GM18505 (cell line): ENCODE data around the gene CSF1R.

Source experiments
- ATAC-seq: cut with Tn5 transposase; IDR thresholded peaks from one replicate; pipeline ENCODE4 v1.9.1; 2021; ENCODE audit not compliant: unreplicated experiment
- POLR2A ChIP-seq: IDR thresholded peaks from 4 replicates; pipeline ENCODE4 v1.6.1; 2011; ENCODE audit warnings: borderline replicate concordance; ENCODE audit not compliant: insufficient read depth, insufficient read length; ENCODE audit errors: extremely low read depth

The CSF1R gene

GRCh38 chr5:150022158-150022531, 64.2 kb downstream of the CSF1R start:
- ATAC-seq: no peak
- TF ChIP-seq POLR2A: no peak

GRCh38 chr5:150021491-150022157, 64.7 kb downstream of the CSF1R start:
- ATAC-seq: no peak
- no peak for TF ChIP-seq POLR2A

- ATAC-seq: no peak
- no peak for TF ChIP-seq POLR2A
These were observed 66.1 kb downstream of the CSF1R start for GRCh38 chr5:150020249-150020648.

GRCh38 chr5:150017226-150018005, 68.9 kb downstream of the CSF1R start:
- ATAC-seq: no peak
- no peak for TF ChIP-seq POLR2A

- ATAC-seq: no peak
- TF ChIP-seq POLR2A: no peak
These were observed 69.8 kb downstream of the CSF1R start for GRCh38 chr5:150016537-150016936.

- no peak for ATAC-seq
- TF ChIP-seq POLR2A: no peak
These were observed 70.9 kb downstream of the CSF1R start for GRCh38 chr5:150015415-150015814.

- TF ChIP-seq POLR2A: no peak
- ATAC-seq: no peak
These were observed 71.9 kb downstream of the CSF1R start for GRCh38 chr5:150014456-150014855.

- ATAC-seq: no peak
- TF ChIP-seq POLR2A: no peak
These were observed 72.4 kb downstream of the CSF1R start for GRCh38 chr5:150013931-150014330.

- ATAC-seq: no peak
- no peak for TF ChIP-seq POLR2A
These were observed 76.5 kb downstream of the CSF1R start for GRCh38 chr5:150009671-150010387.

GRCh38 chr5:150007050-150007449, 79.3 kb downstream of the CSF1R start:
- no peak for ATAC-seq

GRCh38 chr5:150006318-150006717, 80.0 kb downstream of the CSF1R start:
- ATAC-seq: no peak
- no peak for TF ChIP-seq POLR2A

More at GRCh38 chr5:150007050-150007449, 79.3 kb downstream of the CSF1R start:
- TF ChIP-seq POLR2A: no peak
